ENCODE data around the gene PCDH9. TPM values are rescaled to one million over a fixed set of nuclear protein-coding genes. Genes with fewer than 3 reads are reported as not detected.

PCDH9 gene
- total RNA-seq, 1 donor from 2014 or later, result 33.8 TPM

DNA sequence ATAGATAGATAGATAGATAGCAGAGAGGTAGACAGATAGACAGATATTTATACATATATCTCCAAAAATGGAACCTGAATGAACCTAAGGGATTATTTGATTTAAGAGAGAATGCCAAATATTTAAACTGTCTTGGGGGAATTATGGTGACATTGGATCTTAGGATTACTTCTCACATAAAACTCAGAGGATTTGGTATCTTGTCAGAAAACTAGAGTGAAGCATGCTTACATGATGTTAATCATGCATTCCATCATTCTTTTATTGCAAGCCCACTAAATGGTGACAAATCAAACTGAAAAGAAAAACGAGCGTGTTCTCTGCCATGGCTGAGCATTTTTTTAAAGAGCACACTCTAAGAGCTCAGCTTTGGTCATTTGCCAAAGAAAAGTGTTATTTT lies 165.2 kb downstream of the PCDH9 start:
- no peaks in the 10 kb centered on the region for H3K9me3 Mint-ChIP-seq (ENCODE audit: unreplicated experiment)
- TF ChIP-seq, protein P1, sequence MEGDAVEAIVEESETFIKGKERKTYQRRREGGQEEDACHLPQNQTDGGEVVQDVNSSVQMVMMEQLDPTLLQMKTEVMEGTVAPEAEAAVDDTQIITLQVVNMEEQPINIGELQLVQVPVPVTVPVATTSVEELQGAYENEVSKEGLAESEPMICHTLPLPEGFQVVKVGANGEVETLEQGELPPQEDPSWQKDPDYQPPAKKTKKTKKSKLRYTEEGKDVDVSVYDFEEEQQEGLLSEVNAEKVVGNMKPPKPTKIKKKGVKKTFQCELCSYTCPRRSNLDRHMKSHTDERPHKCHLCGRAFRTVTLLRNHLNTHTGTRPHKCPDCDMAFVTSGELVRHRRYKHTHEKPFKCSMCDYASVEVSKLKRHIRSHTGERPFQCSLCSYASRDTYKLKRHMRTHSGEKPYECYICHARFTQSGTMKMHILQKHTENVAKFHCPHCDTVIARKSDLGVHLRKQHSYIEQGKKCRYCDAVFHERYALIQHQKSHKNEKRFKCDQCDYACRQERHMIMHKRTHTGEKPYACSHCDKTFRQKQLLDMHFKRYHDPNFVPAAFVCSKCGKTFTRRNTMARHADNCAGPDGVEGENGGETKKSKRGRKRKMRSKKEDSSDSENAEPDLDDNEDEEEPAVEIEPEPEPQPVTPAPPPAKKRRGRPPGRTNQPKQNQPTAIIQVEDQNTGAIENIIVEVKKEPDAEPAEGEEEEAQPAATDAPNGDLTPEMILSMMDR (IDR thresholded peaks at IDR 0.05), result no peak
- no peak overlapping the region for H3K4me3 Mint-ChIP-seq (ENCODE audit: unreplicated experiment)
- no peak overlapping the region for H3K27ac Mint-ChIP-seq (ENCODE audit: unreplicated experiment)
- peaks cover 7% of the 10 kb centered on the region for H3K4me1 Mint-ChIP-seq (ENCODE audit: unreplicated experiment)
- H3K36me3 Mint-ChIP-seq (ENCODE audit: unreplicated experiment), result no peaks in the 10 kb centered on the region
- H3K27me3 Mint-ChIP-seq (ENCODE audit: unreplicated experiment), result no peaks in the 10 kb centered on the region
- no peak for DNase-seq (ENCODE audit: extremely low spot score, unreplicated experiment)

DNA sequence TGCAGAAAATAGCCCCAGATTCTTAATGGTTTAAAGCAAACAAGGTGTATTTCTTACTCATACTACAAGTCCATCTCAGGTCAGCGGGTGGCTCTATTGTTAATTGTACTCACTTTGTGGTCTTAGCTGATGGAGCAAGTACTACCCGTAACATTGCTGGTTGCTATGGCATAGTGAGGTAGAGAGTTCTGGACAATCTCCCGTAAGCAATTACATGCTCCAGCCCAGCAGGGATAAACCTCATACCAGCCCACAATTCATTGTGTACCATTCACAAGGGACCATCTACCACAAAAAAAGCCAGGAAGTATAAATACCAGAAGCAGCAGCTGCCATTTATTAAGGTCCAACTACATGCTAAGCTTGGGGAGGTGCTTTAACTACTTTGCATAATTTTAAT lies 167.1 kb downstream of the PCDH9 start:
- Mint-ChIP-seq H3K27me3 (ENCODE audit: unreplicated experiment) (no peaks in the 10 kb centered on the region), H3K4me1 (ENCODE audit: unreplicated experiment) (peaks cover 7% of the 10 kb centered on the region), H3K36me3 (ENCODE audit: unreplicated experiment) (no peaks in the 10 kb centered on the region), H3K27ac (ENCODE audit: unreplicated experiment) (no peak overlapping the region), H3K9me3 (ENCODE audit: unreplicated experiment) (no peaks in the 10 kb centered on the region), H3K4me3 (ENCODE audit: unreplicated experiment) (no peak overlapping the region)
- DNase-seq (ENCODE audit: extremely low spot score, unreplicated experiment), result no peak
- TF ChIP-seq, protein P1 (IDR thresholded peaks at IDR 0.05), result no peak

DNA sequence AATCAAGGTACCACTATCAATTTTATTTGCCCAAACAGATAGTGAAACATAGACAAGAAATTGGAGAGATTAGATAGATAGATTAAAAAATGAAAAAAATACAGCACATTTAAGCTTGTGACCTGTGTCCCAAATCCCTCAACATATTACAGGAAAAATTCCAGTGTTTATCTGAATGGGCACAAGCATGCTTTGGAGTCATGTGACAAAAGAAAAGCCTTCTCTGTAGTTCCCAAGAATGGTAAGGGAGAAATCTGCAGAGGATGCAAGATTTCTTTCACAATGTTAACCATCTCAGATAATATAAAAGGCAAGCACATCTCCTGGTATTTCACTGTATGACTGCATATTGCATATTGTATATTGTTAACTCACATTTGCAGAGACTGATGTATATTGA lies 168.0 kb downstream of the PCDH9 start:
- H3K27me3 Mint-ChIP-seq (ENCODE audit: unreplicated experiment), result no peaks in the 10 kb centered on the region
- no peak for DNase-seq (ENCODE audit: extremely low spot score, unreplicated experiment)
- TF ChIP-seq, protein P1 (IDR thresholded peaks at IDR 0.05), result no peak
- H3K4me1 Mint-ChIP-seq (ENCODE audit: unreplicated experiment), result peaks cover 8% of the 10 kb centered on the region
- H3K4me3 Mint-ChIP-seq (ENCODE audit: unreplicated experiment), result no peak overlapping the region
- no peaks in the 10 kb centered on the region for H3K36me3 Mint-ChIP-seq (ENCODE audit: unreplicated experiment)
- H3K9me3 Mint-ChIP-seq (ENCODE audit: unreplicated experiment), result no peaks in the 10 kb centered on the region
- no peak overlapping the region for H3K27ac Mint-ChIP-seq (ENCODE audit: unreplicated experiment)

DNA sequence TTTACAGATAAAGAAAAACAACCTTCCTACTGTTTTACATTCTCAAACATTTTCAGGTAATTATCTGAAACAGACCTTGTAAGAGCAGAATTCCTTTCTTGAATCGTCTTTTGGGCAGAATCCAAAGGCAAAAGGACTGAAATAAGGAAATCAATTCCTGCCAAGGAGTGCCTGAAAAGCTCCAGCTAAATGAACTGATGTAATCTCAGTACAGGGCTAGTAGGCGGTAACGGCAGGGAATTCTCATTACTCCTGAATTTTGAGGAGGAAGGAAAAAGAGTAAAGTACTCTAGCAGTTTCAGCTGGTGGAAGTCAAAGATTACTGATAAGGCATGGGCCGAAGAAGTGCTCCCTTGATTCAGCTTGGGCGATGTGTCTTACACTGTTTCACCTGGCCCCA lies 168.4 kb downstream of the PCDH9 start:
- no peak overlapping the region for H3K27ac Mint-ChIP-seq (ENCODE audit: unreplicated experiment)
- H3K9me3 Mint-ChIP-seq (ENCODE audit: unreplicated experiment), result no peaks in the 10 kb centered on the region
- TF ChIP-seq, protein P1 (IDR thresholded peaks at IDR 0.05), result no peak
- H3K27me3 Mint-ChIP-seq (ENCODE audit: unreplicated experiment), result no peaks in the 10 kb centered on the region
- no peaks in the 10 kb centered on the region for H3K36me3 Mint-ChIP-seq (ENCODE audit: unreplicated experiment)
- H3K4me1 Mint-ChIP-seq (ENCODE audit: unreplicated experiment), result peaks cover 8% of the 10 kb centered on the region
- no peak for DNase-seq (ENCODE audit: extremely low spot score, unreplicated experiment)
- H3K4me3 Mint-ChIP-seq (ENCODE audit: unreplicated experiment), result no peak overlapping the region

DNA sequence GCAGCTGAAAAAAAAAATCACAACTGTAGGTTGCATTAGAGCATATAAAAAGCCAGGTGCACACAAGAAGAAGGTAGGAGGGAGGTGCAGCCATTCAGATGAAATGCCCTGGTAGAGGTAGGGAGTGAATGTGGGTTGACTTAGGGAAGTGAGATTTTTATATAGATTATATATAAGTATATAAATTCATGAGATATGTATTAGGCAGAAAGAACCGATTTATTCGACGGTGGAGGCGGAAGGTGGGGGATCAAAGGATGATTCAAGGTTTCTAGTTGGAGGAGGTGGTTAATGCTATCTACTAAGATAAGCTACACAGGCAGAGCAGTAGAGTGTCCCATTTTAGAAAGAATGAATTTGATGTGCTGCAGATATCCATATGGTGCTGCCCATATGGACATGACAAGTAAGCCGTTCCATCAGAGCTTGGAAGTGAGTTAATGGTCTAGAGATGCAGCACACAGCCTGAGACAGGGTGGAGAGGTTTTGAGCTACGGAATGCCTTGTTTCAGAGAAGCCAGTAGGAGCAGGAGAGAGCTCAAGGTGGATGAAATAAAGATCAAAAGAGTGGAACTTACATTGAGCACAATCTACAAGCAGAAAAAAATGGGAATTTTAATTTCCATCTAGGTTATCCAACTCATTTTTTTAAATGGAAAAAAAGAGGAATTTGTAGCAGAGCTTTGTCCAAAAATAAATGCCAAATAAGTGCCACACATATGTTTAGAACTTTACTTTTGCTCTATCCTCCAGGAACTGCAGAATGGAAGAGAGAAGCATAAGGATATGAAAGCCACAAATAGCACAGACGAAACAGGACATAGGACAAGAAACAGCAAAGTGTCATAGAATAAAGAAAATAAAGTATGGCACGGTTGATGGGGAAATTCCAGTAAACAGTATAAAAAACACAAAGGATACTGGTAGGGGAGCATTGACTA lies 177.3 kb downstream of the PCDH9 start:
- no peak for DNase-seq (ENCODE audit: extremely low spot score, unreplicated experiment)
- Mint-ChIP-seq H3K4me1 (ENCODE audit: unreplicated experiment) (peaks cover 16% of the 10 kb centered on the region), H3K36me3 (ENCODE audit: unreplicated experiment) (peaks cover 4% of the 10 kb centered on the region), H3K4me3 (ENCODE audit: unreplicated experiment) (no peak overlapping the region), H3K9me3 (ENCODE audit: unreplicated experiment) (no peaks in the 10 kb centered on the region), H3K27me3 (ENCODE audit: unreplicated experiment) (no peaks in the 10 kb centered on the region), H3K27ac (ENCODE audit: unreplicated experiment) (no peak overlapping the region)
- TF ChIP-seq, protein P1 (IDR thresholded peaks at IDR 0.05), result no peak
